CD4-positive, alpha-beta T cell treated with Interferon alpha-2 for 1 hour (primary cell): Measurements from ENCODE around the gene PHACTR3.

Experiments used
- DNase-seq, 2 donors: peaks; one replicate each; pipeline ENCODE4 v3.0.0-alpha.2; 2020 to 2022

The PHACTR3 gene

GRCh38 chr20:59740621-59741020 lies 136.3 kb downstream of the PHACTR3 start:
- no peak for DNase-seq

- DNase-seq: no peak
These were observed 136.7 kb downstream of the PHACTR3 start for GRCh38 chr20:59741073-59741472.

- DNase-seq: no peak
These were observed 138.2 kb downstream of the PHACTR3 start for GRCh38 chr20:59742351-59743095.

- no peak for DNase-seq
These were observed 139.0 kb downstream of the PHACTR3 start for GRCh38 chr20:59743308-59743707.

GRCh38 chr20:59743767-59744485 lies 139.6 kb downstream of the PHACTR3 start:
- DNase-seq: no peak

- DNase-seq: no peak
These were observed 140.4 kb downstream of the PHACTR3 start for GRCh38 chr20:59744756-59745155.

- DNase-seq: no peak
These were observed 140.9 kb downstream of the PHACTR3 start for GRCh38 chr20:59745201-59745600.

- no peak for DNase-seq
These were observed 141.4 kb downstream of the PHACTR3 start for GRCh38 chr20:59745716-59746115.

- DNase-seq: no peak
These were observed 141.8 kb downstream of the PHACTR3 start for GRCh38 chr20:59746155-59746554.

GRCh38 chr20:59747671-59748515 lies 143.6 kb downstream of the PHACTR3 start:
- no peak for DNase-seq

- no peak for DNase-seq
These were observed 144.4 kb downstream of the PHACTR3 start for GRCh38 chr20:59748619-59749191.

GRCh38 chr20:59749301-59749700 lies 145.0 kb downstream of the PHACTR3 start:
- no peak for DNase-seq

GRCh38 chr20:59750209-59750840 lies 146.0 kb downstream of the PHACTR3 start:
- DNase-seq: no peak

GRCh38 chr20:59751075-59751711 lies 146.9 kb downstream of the PHACTR3 start:
- DNase-seq: peak; percentile 24 to 33

- DNase-seq: peak; percentile 11 to 37
These were observed 147.8 kb downstream of the PHACTR3 start for GRCh38 chr20:59752101-59752586.

GRCh38 chr20:59752704-59753460 lies 148.5 kb downstream of the PHACTR3 start:
- no peak for DNase-seq

GRCh38 chr20:59753836-59754235 lies 149.5 kb downstream of the PHACTR3 start:
- DNase-seq: no peak

GRCh38 chr20:59754551-59754950 lies 150.2 kb downstream of the PHACTR3 start:
- DNase-seq: no peak

GRCh38 chr20:59756241-59756640 lies 151.9 kb downstream of the PHACTR3 start:
- DNase-seq: no peak

GRCh38 chr20:59764037-59764436 lies 159.7 kb downstream of the PHACTR3 start:
- no peak for DNase-seq

- DNase-seq: peak in 1 of 2 donors; percentile 9
These were observed 161.3 kb downstream of the PHACTR3 start for GRCh38 chr20:59765599-59766177.
